ENCODE data around the gene CPEB4.

GRCh38 chr5:173895401-173896165 is 7.4 kb downstream of the CPEB4 start:
- TF ChIP-seq REST (IDR thresholded peaks at IDR 0.05; ENCODE audit: low read depth, low read length) (no peak), PML (IDR thresholded peaks at IDR 0.05; ENCODE audit: low read length) (no peak), EZH2 (IDR thresholded peaks at IDR 0.05; ENCODE audit: borderline replicate concordance, control insufficient read depth, low read depth, low read length) (no peak), PRDM15 (CRISPR knock-in tag; IDR thresholded peaks at IDR 0.05) (no peak)
